NCI-H1417 (cell line): ENCODE data around the gene PLB1.
A peak's percentile ranks its signal among the peaks of the same experiment; 100 is the strongest.

Experiments used
- DNase-seq, 3 experiments: peaks; one replicate each; lab custom pipeline; 2025; lab: John Stamatoyannopoulos, UW

The PLB1 gene

DNA sequence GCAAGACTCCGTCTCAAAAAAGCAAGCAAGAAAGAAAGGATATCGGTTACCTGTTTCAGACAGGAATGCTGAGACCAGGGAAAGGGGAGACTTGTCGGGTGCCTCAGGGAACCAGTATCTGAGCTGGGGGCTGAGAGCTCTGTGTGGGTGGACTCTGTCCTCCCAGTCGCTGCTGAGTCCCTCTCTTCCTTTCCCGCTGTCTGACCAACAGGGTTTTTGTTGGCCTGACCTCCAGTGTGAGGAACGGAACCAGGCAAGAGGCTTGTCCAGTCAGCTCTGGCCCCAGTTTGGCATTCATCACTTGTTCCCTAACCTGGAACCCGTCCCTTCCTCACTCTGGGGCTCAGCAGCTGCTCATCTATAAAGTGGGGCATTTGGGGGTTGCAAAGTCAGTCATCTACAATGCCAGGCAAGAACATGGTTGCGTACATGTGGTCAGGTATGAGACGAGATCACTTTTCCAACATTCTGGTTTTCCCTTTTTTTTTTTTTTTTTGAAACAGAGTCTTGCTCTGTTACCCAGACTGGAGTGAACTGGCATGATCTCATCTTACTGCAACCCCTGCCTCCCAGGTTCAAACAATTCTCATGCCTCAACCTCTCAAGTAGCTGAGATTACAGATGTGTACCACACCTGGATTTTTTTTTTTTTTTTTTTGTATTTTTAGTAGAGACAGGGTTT, 116.4 kb downstream of the PLB1 start:
- no peak for DNase-seq

- no peak for DNase-seq
These were observed 117.3 kb downstream of the PLB1 start for GRCh38 chr2:28613186-28613585.

DNA sequence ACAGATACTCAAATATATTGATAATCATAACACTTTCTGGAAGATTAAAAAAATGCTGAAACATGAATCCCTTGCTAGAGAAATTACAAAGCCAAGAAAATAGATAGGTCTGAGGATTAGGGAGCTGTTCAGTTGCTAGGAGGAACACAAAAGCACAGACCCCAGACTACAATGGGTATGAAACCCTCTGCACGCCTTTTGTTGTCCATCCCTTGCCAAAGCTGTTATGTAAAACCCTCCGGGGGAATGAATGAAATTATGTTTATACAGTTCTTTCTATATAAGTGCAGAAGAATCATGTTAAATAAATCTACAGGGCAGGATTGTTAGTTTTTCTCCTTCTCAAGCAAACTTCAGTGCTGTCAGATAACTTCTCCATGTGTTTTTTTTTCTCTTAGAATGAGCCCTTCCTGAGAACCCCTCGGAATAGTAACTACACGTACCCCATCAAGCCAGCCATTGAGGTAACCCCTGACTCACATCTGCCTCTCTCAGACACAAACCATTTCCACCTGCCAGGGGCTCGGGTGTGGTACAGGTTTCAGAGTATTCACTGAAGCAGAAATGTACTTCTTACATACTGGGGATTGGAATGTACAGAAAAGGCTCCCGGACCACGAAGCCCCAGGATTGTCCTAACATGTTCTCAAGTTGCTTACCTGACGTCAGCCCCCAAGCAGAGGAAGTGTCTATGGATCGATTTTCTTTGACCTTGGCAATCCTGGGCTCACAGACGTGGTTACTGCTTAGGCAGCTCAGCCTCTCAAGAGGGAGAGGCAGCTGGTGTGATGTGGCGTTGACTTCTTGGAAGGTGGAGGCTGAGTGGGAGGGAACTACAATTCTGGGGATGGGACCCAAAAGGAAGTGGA, 118.0 kb downstream of the PLB1 start:
- DNase-seq, result peak in 1 of 3 experiments; percentile 60

DNA sequence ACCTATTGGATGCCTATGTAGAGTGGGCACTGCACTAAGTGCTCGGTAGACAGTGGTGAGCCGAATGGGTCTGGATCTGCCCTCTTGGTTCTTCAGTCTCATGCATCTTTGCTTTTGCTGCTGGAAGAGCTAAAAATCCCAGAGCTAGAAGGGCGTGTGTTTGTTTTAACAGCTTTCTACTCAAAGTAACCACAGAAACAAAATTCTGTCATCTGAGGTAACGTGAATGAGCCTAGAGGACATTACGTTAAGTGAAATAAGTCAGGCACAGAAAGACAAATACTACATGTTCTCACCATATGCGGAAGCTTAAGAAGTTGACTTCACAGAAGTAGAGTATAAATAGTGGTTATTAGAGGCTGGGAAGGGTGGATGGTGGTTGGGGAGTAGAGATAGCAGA, 119.8 kb downstream of the PLB1 start:
- DNase-seq, result peak in 2 of 3 experiments; percentile 6 to 67

DNA sequence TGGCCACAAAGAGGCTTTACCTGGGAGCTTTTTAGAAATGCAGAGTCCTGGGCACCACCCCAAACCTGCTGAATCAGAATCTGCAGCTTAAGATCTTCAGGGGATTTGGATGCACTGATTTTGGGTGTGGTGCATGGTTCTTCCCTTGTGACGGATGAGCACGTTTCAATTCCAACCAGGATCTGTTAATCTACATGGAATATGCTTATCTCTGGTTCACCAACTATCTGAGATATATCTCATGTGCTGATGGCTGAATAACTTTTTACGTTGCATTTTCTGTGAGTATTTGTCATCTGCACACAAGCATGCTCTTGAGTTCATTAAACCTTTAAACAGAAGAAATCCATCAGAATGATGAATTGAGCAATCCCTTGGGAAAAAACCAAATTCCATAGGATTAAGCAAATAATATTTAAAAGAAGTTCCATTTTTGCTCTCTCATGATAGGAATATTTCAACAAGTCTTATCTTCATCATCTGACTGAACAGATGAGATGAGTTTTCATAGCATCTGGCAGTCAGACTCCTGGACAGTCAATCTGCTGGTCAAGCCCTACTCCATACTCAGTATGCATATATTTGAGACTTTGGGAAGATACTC, 120.6 kb downstream of the PLB1 start:
- DNase-seq, result no peak

- no peak for DNase-seq
These were observed 121.8 kb downstream of the PLB1 start for GRCh38 chr2:28617502-28618184.

DNA sequence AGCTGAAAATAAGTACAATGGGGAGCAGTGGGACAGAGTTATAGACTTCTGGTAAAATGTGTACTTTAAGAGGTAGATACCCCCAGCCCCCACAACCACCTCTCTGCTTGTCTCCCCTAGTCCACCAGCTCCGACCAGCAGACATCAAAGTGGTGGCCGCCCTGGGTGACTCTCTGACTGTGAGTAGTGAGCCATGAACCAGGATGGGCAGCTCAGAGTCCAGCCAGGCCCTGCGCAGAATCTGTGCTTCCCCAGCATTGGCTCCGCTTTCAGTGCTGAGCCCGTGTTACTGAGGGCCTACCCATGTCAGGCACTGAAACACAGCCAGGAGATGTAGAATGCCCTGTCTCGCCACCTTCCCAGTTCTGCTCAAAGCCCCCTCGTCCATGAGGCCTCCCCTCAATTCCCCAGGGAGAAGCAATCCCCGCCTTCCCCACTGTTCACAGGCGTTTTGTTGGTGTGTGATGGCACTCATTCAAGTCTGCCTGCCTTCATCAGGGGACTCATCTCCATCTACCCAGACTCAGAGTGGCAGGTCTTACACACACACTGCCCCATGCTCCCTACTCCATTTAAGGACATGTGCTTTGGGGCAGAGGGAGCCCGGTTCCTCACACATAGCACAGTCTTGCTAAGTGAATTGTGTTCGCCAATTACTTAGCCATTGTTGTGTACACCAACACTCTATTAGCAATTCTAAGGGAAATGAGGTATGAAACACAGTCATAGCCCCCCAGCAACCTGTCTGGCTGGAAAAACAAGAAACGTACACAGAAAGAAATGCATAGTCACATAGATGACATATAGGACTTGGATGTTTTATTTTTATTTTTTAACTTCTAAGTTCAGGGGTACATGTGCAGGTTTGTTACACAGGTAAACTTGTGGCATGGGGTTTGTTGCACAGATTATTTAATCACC, 122.6 kb downstream of the PLB1 start:
- peak in 1 of 3 experiments; percentile 13 for DNase-seq

- no peak for DNase-seq
These were observed 123.6 kb downstream of the PLB1 start for GRCh38 chr2:28619213-28620196.

DNA sequence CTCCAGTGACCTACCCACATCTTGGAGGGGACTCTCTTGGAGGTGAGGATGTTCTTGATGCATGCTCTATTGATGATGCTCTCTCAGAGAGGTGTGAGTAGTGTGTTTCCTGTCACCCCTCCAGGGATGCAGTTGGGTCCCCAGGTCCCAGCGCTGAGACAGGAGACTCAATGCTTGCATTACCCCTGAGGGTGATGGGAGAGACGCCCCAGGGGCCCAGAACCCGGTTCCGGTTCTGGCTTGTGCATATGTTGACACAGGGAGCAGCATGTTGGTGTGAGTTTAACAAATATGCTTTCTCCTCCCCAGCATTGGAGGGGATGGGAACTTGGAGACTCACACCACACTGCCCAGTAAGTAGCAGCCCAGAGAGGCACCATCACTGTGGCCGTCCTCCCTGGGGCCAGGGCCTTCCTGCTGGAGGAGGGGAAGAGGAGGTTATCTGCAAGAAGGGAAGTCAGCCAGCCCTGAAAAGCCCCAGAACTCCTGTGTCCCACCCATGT, 124.5 kb downstream of the PLB1 start:
- no peak for DNase-seq

GRCh38 chr2:28620801-28621171, 124.9 kb downstream of the PLB1 start:
- DNase-seq, result no peak

DNA sequence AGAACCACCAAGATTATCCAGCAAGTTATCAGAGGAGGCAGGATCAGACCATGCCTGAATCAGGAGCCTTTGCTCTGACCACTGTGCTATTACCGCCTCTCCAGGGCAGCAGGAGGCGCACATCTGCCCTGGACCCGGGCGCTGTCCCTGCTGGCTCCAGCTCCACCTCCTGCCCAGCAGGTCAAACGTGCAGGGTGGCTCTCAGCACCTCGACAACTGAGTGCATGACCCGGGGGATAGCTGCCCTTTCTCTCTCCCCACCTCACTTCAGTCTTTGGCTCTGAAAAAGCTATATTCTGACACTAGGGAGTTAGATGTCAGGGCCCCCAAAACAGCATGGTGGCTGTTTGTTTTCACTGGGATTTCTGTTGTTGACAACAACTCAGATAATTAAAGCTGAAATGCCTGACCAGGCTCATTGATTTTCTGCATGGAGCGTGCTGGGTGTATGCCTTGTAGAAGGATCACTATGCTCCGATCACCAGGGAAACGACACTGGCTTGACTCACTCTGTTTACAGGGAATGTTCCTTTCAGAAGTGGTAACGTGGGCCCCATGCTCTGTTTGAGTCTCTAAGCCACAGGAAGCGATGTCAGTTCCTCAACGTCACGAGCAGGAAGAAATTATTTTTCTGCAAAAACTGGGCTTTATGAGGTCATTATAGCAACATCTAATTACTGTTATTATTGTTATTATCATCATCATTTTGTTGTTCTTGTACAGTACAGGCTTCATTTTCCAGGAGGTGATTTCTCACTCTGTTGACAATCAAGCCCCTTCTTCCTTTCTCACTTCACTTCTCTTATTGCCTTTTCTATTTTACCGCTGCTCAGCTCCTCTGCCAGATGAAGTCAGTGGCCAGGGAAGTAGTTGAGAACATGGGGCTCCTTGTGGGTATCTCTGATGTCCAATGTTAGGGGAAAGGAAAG, 125.6 kb downstream of the PLB1 start:
- DNase-seq, result peak; percentile 15 to 94 (median 90)

DNA sequence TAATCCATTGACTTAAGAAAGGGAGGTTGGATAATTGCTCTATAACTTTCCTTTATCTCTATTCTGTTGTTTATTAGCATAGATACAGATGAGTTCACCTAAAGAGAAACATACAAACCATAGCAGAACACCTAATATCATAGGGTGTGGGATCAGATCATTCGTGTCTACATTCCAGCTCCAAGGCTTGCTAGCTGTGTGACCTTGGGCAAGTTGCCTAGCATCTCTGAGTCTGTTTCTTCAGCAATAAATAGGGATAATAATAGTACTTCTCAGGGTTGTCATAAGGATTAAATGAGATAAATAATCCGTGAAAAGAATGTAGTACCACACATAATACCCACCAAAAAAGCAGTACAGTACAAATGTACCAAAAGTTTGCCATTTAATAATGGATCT, 126.2 kb downstream of the PLB1 start:
- no peak for DNase-seq

DNA sequence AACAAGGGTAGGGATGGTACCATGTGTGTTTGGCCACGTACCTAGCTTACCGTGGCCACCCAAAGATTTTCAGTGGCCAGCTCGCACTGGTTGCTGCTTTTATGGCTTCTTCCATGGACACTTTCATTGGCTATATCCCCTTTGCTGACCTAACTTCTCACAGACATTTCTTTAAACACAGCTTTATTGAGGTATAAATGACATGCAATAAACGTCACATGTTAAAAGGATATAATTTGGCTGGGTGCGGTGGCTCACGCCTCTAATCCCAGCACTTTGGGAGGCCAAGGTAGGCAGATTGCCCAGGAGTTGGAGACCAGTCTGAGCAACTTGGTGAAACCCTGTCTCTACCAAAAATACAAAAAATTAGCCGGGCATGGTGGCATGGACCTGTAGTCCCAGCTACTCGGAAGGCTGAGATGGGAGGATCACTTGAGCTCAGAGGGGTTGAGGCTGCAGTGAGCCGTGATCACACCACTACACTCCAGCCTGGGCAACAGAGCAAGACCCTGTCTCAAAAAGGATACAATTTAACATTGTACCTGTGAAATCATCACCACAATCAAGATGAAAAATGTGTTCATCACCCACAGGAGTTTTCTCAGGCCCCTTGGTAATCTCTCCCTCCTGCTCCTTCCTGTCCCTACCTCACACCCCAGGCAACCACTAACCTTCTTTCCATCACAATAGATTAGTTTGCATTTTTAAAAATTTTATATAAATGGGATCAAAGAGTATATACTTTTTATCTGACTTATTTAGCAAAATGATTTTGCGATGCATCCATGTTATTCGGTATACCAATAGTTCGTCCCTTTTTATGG, 127.9 kb downstream of the PLB1 start:
- no peak for DNase-seq

DNA sequence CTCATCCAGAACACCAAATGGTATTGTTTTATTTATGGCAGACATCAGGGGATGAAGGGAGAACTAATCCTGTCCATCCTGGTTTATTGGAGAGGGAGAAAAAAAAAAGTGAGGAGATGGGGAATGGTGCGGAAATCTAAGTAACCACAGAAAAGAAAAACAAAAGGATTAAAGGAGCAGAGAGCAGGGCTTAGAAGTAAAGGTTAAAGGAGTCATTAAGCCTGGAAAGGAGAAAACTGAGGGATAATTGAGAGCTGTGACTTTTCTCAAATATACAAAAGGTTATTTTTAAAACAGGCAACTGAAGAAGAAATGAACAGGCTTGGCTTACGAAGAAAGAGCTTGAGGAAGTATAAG, 128.6 kb downstream of the PLB1 start:
- no peak for DNase-seq

DNA sequence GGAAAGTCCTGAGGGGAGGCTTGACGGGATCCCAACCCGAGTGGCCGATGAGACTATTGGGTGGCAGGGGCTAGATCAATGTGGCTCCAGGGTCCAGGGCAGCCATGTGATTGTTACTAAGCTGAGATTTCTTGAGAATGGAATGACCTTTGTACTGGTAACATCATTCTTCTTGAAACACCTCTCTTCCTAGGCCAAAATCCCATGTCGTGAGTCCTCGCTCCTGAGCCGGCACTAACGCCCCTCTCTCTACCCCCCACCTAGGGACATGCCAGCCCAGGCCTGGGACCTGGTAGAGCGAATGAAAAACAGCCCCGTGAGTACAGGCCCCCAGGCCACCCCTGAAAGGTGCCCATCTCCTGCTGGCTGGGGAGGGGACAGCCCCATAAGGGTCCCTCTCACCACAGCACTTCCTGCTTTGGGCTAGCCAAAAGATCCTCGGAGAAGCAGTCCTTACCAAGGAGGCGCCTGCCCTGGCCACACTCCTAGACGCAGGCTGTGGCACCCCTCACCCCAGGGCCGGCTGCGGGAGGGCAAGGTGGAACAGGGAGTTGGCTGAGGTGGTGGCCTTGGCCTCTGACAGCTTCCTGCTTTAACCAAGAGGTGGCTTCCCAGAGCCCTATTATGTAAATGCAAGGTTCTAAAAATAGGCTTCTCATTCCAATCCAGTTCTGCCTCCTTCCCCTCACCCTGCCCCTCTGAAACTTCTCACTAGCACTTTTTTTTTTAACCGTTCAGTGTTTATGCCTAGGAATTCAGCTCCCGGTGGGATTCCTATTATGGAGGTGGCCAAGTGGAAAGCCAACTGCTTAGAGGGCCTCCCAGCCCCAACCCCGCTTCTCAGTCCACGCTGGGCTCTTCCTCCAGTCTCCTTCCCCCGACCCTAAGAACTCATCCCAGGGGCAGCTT, 129.2 kb downstream of the PLB1 start:
- DNase-seq, result no peak

GRCh38 chr2:28626376-28626775, 130.5 kb downstream of the PLB1 start:
- DNase-seq, result no peak

- DNase-seq, result no peak
These were observed 131.1 kb downstream of the PLB1 start for GRCh38 chr2:28626891-28627421.
